HG03139 (cell line): ENCODE measurements around the gene HSPB8.

Source experiments
- ATAC-seq: cut with Tn5 transposase; IDR thresholded peaks from one replicate; pipeline ENCODE4 v1.9.1; 2021; ENCODE audit not compliant: unreplicated experiment

HSPB8 gene

DNA sequence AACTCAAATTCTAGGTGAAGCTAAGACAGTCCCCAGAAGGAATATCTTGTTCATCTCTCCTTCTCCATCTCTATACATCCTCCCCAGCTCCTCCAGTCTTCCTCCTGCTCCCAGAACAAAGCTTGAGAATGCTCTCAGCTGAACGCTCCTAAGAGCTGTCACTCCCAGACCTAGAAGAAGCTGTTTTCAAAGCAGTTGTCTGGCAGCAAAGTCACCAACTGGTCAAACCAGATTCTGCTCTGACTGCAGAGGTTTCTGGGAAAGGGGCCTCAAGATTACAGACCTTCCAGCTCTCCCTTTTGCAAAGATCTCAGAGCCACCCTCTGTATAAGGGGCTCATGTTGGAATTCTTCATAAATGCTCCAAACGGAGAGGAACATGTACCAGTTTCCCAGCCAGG is 9.6 kb upstream of the HSPB8 start:
- no peak for ATAC-seq

DNA sequence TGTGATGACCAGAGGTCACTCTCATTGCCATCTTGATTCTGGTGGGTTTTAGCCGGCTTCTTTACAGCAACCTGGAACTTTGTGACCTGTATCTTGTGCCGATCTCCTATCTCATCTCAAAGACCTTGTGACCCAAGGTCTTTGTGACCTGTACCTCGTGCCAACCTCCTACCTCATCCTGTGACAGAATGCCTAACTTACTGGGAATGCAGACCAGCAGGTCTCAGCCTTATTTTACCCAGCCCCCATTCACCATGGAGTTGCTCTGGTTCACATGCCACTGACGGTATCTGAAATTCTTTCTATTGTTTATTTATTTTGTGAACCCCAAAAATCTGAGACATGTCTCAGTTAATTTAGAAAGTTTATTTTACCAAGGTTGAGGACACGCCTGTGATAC is 7.4 kb upstream of the HSPB8 start:
- no peak for ATAC-seq

DNA sequence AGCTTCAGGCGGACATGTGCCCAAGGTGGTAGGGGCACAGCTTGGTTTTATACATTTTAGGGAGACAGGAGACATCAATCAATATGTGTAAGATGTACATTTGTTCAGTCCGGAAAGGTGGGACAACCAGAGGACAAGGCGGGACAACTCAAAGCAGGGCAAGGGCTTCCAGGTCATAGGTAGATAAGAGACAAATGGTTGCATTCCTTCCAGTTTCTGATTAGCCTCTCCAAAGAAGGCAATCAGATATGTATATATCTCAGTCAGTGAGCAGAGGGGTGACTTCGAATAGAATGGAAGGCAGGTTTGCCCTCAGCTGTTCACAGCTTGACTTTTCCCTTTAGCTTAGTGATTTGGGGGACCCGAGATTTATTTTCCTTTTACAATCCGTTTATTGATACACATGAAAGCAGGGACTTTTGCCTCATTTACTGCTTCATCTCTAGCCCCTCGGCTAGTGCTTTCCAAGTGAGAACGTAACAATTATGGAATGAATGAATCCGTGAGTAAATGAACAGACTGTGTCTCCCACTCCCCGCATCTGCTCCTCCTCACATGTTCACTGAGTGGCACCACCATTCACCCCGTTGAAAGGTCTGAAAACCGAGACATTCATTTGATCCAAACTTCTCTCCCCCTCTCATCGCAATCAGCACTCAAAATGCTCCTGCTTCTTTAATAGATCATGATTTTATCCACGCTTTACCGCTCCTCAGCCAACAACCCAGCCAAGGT is 6.9 kb upstream of the HSPB8 start:
- ATAC-seq: no peak

DNA sequence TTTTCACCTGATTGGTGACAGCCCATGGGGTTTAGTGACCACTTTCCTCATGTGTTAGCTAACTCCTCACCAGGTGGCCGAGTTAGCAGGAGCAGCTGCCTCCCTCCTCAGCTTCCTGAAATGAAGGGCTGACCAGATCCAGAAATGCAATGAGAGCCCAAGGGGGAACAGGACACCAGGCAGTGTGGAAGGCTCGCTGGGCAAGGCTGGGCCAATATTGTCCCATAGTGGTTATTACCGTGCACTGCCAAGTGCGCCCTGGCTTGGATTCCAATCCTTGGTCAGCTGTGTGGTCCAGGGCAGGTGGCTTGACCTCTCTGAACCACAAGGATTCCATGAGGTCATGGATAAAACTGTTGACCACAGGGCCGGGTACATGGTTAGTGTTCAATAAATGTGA is 3.6 kb upstream of the HSPB8 start:
- ATAC-seq: no peak

DNA sequence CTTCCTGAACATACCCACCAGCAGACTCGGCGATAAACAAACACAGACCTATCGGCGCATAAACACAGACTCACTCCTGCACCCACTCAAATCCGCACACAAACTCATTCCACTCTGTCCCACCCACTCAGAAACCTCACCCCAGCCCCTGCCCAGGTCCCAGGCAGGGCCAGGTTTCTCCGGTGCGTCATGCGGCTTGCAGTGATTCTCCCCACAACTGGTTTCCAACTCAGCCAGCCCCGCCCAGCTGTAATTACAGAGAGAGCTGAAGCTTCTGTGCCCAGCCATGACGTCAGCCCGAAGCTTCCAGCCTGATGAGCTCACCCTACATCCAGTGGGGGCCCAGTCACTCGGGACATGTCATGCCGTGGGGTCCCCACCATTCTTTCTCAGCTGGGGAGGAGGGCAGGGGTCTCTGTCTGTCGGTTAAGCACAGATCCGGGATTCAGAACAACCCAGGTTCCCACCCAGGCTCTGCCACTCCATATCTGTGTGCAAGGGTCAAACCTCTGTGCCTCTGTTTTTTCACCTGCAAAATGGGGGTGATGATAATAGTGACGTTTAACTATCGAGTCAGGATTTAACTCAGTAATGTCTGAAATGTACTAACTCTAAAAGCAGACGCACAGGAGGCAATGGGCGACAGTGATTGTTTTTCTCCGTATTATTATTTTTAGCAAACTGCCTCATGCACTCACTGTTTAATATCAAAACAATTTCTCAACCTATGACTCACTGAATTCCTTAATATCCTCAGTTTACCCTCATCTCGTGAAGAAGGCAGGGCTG is 2.3 kb upstream of the HSPB8 start:
- no peak for ATAC-seq

DNA sequence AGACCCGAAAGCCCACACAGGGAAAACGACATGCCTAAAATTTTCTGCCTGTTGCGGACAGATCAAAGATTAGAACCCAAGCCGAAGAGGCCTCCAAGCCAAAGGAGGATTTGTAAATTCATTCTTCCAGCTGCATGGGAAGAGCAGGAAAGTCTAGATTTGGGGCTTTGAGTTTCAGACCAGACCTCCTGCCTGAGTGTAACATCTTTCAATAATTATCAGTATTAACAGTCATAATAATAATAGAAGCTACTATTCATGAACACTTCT is 1.7 kb upstream of the HSPB8 start:
- no peak for ATAC-seq

DNA sequence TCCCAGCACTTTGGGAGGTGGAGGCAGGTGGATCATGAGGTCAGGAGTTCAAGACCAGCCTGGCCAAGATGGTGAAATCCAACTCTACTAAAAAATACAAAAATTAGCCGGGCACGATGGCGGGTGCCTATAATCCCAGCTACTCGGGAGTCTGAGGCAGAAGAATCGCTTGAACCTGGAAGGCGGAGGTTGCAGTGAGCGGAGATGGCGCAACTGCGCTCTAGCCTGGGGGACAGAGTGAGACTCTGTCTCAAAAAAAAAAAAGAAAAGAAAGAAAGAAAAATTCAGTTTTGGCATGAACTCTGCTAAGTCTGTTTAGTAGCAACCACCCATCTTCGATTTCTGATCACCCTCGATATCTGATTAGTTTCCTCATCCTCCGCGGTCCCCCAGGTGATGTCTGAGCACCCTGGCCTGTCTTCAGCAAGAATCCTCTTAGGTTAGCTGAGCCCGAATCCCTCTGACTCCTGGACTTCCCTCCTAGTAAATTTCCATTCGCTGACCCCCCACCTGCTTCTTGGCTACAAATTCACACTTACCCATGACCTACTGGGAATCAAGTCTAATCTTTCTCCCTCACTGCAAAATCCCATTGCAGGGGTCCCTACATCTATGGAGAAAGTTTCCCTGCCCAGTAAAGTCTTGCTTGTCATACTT is 879 bp upstream of the HSPB8 start:
- no peak for ATAC-seq

DNA sequence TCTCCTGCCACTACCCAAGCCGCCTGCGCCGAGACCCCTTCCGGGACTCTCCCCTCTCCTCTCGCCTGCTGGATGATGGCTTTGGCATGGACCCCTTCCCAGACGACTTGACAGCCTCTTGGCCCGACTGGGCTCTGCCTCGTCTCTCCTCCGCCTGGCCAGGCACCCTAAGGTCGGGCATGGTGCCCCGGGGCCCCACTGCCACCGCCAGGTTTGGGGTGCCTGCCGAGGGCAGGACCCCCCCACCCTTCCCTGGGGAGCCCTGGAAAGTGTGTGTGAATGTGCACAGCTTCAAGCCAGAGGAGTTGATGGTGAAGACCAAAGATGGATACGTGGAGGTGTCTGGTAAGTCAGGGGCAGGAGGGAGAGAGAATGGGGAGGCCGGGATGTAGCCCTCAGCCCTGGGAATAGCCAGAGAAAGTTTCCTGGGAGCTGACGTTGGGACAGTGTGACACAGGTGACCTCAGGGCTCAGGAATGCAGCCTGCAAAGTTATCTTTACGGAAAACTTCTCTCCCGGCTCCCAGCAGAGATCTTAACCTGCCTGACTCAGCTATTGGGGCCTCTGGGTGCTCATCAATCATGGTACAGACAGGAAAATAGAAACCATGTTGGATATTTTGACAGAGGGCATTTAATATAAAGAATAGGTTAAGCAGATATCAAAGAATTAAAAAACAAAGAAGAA is 747 bp downstream of the HSPB8 start:
- ATAC-seq: no peak

DNA sequence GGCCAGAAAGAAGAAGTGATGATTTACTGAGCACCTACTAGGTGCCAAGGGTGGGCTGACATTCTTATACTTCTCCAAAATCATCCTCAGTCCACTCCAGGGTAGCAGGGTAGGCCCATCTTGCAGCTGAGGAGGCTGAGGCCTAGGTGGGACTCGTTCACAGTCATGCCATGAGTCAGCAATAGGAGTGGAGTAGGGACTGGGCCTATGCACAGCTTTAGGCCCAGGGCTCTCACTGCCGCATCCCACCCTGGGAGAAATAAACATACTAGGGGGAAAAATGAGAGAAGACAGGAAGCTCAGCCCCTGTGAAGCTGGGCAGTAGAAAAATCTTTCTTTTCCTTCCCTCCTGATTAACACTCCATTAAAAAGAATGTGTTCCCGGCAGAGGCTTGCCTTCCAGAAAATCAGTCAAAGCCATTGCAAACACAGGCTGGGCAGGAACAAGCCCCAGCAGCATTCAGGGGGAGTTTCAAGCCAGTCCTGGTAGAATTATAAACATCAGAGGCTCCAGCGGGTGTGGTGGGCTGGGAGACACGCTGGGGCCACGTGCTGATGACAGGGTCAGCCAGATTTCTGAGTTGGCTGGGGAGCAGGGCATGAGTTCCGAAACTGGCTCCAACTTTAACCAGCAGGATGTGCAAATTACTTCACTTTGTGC is 1.8 kb downstream of the HSPB8 start:
- no peak for ATAC-seq

DNA sequence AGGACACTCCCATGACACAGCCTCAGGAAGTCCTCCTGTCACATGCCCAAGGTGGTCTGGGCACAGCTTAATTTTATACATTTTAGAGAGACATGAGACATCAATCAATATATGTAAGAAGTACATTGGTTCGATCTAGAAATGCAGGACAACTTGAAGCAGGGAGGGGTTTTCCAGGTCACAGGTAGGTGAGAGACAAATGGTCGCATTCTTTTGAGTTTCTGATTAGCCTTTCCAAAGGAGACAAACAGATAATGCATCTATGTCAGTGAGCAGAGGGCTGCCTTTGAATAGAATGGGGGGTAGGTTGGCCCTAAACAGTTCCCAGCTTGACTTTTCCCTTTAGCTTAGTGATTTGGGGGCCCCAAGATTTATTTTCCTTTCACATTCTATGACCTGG is 2.5 kb downstream of the HSPB8 start:
- ATAC-seq: no peak

DNA sequence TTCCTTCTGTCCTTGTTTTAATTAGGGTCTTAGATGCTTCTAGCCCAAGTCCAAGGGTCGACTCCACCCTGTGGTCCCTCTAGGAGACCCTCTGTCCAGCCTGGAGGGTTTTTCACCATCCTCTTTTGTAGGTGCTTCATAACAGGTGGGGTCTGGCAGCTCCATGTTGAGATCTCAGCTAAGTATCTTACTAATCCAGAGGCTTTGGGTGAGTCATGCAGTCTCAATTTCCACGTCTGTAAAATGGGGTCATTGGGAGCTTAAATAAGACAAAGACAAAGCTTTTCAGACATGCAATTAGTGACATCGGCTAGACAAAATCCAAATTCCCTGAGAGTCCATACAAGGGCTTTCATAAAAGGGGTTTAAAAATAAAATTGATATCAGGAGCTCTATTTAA is 3.2 kb downstream of the HSPB8 start:
- ATAC-seq: no peak

DNA sequence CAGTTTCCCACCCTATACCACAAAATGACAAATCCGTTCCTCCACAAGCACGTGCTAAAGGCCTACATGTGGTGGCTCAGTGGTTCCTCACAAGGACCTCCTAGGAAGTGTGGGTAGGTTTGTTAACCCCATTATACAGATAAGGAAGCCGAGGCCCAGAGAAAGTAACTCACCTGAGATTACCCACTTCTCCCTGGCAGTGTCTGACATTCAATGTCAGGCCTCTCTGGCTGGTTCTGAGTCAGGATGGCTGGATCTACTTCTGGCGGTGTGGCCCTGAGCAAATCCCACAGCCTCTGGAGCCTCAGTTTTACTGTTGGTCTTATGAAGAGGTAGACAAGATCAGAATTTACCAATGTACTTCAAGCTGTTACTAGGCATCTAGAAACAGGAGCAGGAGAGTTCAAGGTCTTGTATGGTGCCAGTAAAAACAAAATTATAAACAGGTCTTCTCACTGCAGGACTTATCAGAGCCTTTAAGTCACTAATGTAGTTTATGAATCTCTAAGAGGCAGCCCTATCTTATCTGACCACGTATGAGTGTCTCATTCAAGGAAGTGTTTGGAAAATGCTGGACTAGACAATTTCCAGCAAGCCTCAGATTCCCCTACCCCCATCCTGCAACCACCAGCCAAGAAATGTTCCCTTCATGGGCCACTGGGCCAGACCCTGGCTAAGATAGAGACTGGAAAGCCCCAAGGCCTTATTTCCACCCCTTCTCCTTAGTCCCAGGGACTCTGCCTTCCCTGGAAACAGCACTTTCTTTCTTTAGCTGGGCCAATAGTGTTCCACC is 4.2 kb downstream of the HSPB8 start:
- no peak for ATAC-seq

DNA sequence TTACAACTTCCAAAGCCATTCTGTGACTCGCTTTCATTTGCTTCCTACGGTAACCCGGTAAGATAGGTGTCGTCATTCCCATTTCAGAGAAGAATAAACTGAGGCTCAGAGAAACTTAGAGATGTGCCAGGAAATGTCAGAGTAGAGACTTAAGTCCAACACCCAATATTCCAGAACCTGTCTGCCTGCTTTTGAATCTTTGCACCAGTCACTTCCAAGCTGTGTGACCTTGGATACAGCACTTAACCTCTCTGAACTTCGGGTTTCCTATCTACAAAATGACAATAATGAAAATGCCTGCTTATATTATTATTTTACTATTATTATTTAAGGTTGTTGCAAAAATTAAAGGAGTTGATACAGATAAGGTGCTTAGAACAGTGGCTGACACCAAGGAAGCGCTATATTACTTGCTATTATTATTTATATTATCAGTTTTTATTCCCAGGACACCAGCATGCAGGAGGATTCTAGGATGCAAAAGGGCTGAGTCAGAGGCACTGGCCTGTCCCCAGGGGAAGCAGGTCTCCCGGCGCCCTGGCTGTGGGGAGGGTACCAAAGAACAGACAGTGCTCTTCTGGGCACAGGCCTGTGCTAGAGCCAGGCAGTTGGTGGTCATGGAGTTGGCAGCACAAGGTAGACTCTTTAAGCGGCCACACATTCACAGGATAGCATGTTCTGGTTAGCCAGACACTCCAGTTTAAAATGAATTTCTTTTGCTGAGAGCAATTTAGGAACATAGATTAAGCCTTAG is 5.4 kb downstream of the HSPB8 start:
- no peak for ATAC-seq

DNA sequence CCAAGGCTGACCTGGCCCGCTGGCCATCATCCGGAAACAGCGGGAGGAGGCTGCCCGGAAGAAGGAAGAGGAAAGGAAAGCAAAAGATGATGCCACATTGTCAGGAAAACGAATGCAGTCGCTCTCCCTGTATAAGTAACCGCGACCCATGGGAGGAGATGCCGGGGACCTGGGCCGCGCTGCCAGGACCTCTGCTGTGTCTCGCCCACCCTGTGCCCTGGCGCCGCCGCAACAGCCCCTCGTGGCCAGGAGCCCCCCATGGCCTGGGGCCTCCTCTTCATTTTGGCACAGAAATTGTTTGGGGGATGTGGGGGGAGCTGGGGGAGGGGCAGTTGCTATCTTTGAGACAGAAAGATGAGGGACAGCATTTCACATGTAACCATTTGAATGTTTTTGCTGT is 16.5 kb downstream of the HSPB8 start:
- ATAC-seq: no peak

DNA sequence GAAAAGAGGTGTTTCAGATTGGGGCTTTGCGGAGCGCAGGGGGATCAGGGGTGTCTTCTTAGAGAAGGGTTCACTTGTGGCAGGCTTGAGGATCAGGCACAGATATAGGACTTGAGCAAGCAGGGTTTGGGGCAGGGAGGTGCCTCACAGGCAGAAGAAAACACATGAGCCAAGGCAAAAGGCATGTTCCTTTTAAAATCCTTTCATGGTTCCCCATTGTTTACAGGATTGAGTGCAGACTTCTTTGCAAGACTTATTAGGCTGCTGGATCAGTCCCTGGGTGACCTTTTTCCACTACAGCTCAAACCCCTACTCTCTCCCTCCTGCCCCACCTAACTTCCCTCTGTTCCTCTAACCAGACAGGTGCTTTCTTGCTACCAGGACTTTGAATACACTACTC is 19.7 kb downstream of the HSPB8 start:
- ATAC-seq: no peak

DNA sequence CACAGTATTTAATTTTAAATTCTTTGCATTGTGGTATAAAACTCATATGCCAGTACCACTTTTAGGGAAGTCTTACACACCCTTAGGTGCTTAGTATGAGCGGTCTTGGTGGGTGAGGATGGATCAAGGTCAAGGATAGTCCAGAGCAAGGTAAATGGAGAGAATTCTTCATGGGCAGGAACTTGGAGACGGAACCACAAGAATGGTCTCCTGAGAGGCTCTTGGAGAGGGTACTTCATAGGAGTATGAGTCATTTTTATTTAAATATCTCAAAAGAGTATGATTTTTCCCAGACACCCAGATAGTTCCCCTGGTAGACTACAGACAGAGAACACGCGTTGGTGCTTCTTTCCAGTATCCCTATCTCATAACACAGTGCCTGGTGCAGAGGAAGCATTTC is 21.9 kb downstream of the HSPB8 start:
- no peak for ATAC-seq

DNA sequence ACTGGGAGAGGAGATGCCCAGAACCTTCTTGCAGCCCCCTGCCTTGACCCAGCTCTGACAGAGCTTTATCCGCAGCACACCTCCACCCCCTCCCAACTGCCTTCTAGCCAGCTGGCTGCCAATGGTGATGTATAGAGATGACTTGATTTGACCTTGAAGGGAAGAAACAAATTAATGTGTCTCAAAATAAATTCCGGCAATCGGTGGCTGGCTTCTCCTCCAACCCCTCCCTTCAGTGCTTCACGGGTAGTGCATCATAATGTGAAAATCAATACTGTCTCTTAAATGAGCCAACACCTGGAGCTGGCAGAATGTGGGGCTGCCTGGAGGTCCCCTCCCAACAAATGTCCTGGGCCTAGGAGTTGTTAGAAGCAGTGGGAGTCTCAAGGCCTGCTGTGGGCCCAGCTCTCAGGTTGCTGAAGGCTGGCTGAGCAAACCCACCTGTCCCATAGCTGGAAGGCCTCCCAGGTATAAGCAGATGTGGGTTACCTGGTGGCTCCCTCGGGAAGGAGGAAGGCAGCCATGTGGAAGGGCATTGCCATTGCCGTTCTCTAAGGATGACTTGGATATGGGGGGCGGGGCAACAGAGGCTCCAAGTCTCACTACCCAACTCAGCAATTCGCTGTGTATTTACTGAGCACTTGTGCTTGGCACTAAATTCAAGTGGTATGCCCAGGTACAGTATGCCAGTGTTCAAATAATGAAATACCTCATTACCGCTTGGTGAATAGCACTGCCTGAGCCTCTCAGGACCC is 23.2 kb downstream of the HSPB8 start:
- no peak for ATAC-seq

DNA sequence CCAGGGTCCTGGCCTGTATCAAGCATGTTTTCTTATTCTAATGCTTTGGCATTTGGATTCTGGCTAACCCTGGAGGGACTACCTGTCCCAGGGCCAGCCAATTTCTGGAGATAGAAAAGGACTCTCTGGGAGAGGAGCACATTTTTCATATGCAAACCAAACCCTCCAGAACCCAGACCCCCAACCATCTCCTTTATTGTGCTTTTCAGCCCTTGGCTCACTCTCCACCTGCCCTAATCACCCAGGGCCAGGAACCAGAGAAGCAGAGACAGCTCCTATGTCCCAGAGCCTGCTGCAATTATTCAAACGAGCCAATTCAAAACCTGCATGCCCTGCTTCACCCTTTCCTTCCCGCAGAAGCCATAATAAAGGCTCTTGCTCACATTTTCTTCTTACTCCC is 23.8 kb downstream of the HSPB8 start:
- ATAC-seq: no peak

DNA sequence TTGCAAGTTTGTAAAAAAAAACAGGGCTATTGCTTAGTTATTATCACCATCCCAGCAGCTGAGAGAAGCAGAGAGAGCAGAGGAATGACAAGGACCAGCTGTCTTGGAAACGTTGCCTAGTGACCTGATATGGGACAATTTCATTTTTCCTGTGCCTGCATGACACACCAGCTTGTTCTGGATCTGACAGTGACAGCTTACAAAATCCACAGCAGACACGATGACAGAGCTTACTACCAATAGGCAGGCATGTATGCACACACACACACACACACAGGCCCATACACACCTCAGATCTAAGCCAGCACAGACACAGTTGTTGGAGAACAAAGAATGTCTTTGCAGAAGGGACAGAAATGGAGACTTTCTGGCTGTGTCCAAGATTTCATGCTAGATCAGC is 25.4 kb downstream of the HSPB8 start:
- no peak for ATAC-seq
